Left ventricle myocardium inferior (tissue), 1 donor: ENCODE results near the gene METTL6. TPM values are rescaled to one million over a fixed set of nuclear protein-coding genes. Genes with fewer than 3 reads are reported as not detected.

Experiments used
- DNase-seq: peaks from one replicate; pipeline ENCODE4 v3.0.0-alpha.2; 2020
- H3K27ac ChIP-seq: fragments of 200-600 bp; replicated peaks from 2 replicates; pipeline ENCODE4 v1.8.0; 2021
- H3K27me3 ChIP-seq: fragments of 200-600 bp; 2 replicates; pipeline ENCODE4 v1.8.0; 2021; ENCODE audit warnings: low read depth
- H3K36me3 ChIP-seq: fragments of 200-600 bp; 2 replicates; pipeline ENCODE4 v1.8.0; 2021
- H3K4me1 ChIP-seq: fragments of 200-600 bp; 2 replicates; pipeline ENCODE4 v1.8.0; 2021
- H3K4me3 ChIP-seq: fragments of 200-600 bp; 2 replicates; pipeline ENCODE4 v1.8.0; 2021; ENCODE audit warnings: mild to moderate bottlenecking, moderate library complexity
- H3K9me3 ChIP-seq: fragments of 200-600 bp; replicated peaks from 2 replicates; pipeline ENCODE4 v1.8.0; 2021
- intact Hi-C: fragments of 100-400 bp; cut with micrococcal nuclease; formaldehyde crosslinking; loops from one replicate; pipeline ENCODE4 v1.11.0; 2022
- total RNA-seq: library from RNA; stranded (reverse); fragmentation: NEBNext Ultra II Directional; extraction: Animal tissue kit (Norgen Biotek cat#: 25700); gene quantifications from one replicate; pipeline ENCODE4 v1.2.1, GENCODE V29; 2021
- TF ChIP-seq, protein P1 (sequence below): fragments of 200-600 bp; IDR thresholded peaks from 2 replicates; pipeline ENCODE4 v1.8.0; 2021; ENCODE audit warnings: antibody characterized with exemption, mild to moderate bottlenecking, borderline replicate concordance
- donor health status: DM: no; HTN: yes; CAD: no; lungs with severe emphysema.

METTL6 gene
- total RNA-seq, 1 donor from 2014 or later, result 11.3 TPM

DNA sequence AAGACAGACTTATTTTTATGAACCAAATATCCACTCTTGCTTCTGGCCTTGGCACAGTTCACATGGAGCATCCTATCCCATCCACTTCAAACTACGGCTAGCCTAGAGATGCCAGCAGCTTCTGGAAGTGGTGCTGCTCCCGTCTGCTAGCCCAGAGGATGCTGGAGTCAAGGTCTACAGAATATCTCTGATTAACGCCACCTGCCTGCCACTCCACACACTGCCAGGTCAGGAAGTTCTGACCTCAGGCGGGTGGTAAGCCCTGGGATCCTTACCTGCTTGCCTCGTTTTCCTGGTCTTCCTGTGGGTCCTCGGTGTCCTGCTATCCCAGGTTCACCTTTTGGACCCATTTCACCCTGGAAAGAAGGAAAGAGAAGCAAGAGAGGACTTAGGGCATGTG lies 42.9 kb upstream of the METTL6 start:
- H3K4me1 ChIP-seq, result no peaks in the 10 kb centered on the region
- no peak overlapping the region for H3K27ac ChIP-seq
- H3K36me3 ChIP-seq, result no peaks in the 10 kb centered on the region
- H3K4me3 ChIP-seq, result no peak overlapping the region
- H3K27me3 ChIP-seq, result no peaks in the 10 kb centered on the region
- H3K9me3 ChIP-seq, result no peaks in the 10 kb centered on the region
- TF ChIP-seq, protein P1, sequence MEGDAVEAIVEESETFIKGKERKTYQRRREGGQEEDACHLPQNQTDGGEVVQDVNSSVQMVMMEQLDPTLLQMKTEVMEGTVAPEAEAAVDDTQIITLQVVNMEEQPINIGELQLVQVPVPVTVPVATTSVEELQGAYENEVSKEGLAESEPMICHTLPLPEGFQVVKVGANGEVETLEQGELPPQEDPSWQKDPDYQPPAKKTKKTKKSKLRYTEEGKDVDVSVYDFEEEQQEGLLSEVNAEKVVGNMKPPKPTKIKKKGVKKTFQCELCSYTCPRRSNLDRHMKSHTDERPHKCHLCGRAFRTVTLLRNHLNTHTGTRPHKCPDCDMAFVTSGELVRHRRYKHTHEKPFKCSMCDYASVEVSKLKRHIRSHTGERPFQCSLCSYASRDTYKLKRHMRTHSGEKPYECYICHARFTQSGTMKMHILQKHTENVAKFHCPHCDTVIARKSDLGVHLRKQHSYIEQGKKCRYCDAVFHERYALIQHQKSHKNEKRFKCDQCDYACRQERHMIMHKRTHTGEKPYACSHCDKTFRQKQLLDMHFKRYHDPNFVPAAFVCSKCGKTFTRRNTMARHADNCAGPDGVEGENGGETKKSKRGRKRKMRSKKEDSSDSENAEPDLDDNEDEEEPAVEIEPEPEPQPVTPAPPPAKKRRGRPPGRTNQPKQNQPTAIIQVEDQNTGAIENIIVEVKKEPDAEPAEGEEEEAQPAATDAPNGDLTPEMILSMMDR, result no peak
- intact Hi-C loops, result no loop called here
- DNase-seq, result no peak

DNA sequence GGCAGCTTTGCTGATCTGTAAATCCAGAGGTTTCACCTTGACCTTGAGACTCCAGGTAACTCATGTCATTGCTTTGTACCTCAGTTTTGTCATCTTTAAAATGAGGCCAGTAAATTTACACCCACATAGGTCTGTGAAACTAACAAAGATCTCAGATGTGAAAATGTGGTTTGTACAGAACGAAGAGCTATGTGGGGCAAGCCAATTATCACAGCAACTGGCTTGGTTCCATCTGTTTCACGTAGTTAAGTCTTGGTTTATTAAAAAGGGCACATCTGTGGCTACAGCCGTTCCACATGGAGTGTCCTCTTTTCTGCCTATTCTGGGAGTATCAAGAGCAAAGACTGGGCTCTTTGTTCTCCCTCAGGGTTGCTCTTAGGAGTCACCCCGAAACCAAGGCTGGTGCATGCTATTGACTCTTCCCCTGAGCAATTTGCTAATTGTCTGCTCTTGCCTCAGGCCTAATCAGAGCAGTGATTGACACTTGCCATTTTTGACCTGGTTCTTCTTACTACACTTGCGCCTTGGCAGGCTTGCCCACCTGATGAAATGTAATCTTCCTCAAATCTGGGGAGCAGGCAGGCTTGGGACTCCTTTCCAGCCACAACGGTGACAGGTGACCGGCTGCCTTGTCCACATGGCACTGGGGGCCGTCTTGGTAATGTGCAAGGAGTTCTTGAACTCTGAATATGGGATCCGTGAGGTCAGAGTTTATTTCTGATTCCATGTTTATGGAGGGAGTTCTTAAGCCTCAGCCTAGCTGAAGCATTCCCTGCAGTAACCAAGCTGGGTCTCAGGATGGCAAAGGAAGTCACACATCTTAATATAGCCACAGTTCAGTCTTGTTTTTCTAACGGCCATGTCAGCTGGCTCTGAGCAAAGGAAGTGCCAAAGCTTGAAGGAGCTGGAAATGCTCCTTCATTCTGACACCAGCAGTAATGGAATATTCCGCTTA lies 40.2 kb upstream of the METTL6 start:
- Histone ChIP-seq H3K4me3 (no peak overlapping the region), H3K27ac (no peak overlapping the region), H3K4me1 (no peaks in the 10 kb centered on the region), H3K9me3 (no peaks in the 10 kb centered on the region), H3K27me3 (no peaks in the 10 kb centered on the region), H3K36me3 (no peaks in the 10 kb centered on the region)
- intact Hi-C loops, result no loop called here
- TF ChIP-seq, protein P1, result no peak
- DNase-seq, result no peak

DNA sequence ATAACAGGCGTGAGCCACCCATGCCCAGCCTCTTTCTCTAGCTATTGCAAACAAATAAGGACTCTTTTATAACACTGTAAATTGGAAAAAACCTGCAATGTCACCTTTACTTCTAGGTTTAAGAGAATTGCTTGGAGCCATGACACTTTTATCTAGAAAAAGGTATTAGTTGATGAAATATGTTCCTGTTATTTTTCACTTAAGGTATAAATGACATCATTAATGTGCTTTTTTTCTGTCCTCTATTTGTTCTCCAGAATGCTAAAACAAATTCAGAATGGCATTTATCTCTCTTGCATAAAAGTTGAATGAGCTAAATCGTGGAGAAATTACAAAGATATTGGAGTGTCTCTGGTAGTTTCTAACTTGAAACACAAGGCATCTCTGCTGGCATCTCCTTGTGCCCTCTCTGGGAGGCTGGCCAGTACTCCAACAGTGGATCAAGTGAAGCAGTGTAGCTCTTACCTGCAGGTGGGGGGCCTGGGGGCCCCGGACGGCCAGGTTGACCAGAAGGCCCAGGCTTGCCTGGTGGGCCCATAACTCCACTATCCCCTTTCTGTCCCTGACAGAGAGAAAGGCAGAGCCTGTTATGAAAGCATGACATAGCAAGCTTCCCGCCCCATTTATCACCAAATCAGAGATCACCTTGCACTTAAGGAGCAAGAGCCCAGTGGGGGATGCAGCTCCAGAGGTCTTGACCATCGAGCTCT lies 38.7 kb upstream of the METTL6 start:
- Histone ChIP-seq H3K27me3 (no peaks in the 10 kb centered on the region), H3K4me3 (no peak overlapping the region), H3K36me3 (no peaks in the 10 kb centered on the region), H3K27ac (no peak overlapping the region), H3K9me3 (no peaks in the 10 kb centered on the region), H3K4me1 (no peaks in the 10 kb centered on the region)
- TF ChIP-seq, protein P1, result no peak
- no peak for DNase-seq
- intact Hi-C loops, result no loop called here

DNA sequence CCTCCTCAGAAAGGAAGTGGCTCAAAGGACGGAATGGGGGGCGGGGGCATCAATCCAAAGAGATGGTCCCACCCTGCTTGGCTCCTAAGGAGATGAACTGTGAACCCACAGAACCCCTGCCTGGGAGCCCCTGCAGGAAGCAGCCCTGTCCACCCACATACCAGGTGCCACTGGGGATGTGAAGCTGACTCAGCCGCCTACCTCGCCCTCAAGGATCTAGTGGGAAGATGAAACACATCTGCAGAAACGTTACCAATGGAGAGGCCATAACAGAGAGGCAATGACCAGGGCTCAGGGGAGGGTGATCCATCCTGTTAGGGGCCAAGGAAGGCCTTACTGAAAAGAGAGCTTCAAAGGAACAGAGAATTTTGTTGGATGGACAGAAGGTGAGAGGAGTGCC lies 35.1 kb upstream of the METTL6 start:
- H3K36me3 ChIP-seq, result no peaks in the 10 kb centered on the region
- no peaks in the 10 kb centered on the region for H3K4me1 ChIP-seq
- no peaks in the 10 kb centered on the region for H3K9me3 ChIP-seq
- no peak for DNase-seq
- intact Hi-C loops, result no loop called here
- no peak overlapping the region for H3K27ac ChIP-seq
- H3K4me3 ChIP-seq, result no peak overlapping the region
- TF ChIP-seq, protein P1, result no peak
- H3K27me3 ChIP-seq, result no peaks in the 10 kb centered on the region

DNA sequence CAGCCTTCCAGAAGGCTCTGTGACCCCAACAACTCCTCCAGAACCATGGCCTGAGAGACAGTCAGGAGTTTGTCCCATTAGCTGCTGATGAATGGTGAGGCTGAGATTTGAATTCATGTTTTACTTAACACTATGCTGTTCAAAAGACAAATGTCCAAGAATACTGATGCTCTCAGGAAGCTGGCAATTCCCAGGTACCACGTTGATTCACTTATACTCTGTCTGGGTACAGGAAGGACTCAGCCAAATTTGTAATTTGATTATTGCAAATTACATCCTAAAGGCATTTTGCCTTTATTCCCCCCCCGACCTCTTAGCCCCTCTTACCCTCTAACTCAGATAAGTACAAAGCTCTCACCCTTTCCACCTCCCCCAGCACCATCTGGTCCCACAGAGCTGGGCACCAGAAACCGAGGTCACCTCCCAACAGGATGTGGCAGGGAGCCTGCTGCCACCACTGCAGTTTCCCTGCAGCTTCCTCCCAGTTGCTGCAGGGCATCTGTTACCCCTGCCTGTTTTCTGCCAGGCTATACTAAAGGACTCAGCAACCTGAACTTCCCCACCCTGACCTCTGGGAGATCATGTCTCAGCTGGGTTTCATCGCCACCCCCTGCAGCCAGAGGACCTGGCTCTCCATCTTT lies 33.7 kb upstream of the METTL6 start:
- Histone ChIP-seq H3K27ac (no peak overlapping the region), H3K4me1 (no peaks in the 10 kb centered on the region), H3K9me3 (no peaks in the 10 kb centered on the region), H3K4me3 (no peak overlapping the region), H3K36me3 (no peaks in the 10 kb centered on the region), H3K27me3 (no peaks in the 10 kb centered on the region)
- TF ChIP-seq, protein P1, result no peak
- intact Hi-C loops, result no loop called here
- no peak for DNase-seq
